Renal cortical epithelial cell (primary cell): Measurements from ENCODE around the gene GSS. TPM values are rescaled to one million over a fixed set of nuclear protein-coding genes. Genes with fewer than 3 reads are reported as not detected.
A peak's percentile ranks its signal among the peaks of the same experiment; 100 is the strongest.

Source experiments
- DNase-seq: peaks from one replicate; pipeline ENCODE4 v3.0.0-alpha.2; 2011; ENCODE audit warnings: low read depth
- total RNA-seq: library from RNA; depleted of rRNA; stranded (reverse); fragments of >200 nt; gene quantifications from 2 replicates; pipeline ENCODE4 v1.2.3, GENCODE V29; 2014

The GSS gene
- total RNA-seq, 1 donor from 2014 or later: 89.2 TPM

DNA sequence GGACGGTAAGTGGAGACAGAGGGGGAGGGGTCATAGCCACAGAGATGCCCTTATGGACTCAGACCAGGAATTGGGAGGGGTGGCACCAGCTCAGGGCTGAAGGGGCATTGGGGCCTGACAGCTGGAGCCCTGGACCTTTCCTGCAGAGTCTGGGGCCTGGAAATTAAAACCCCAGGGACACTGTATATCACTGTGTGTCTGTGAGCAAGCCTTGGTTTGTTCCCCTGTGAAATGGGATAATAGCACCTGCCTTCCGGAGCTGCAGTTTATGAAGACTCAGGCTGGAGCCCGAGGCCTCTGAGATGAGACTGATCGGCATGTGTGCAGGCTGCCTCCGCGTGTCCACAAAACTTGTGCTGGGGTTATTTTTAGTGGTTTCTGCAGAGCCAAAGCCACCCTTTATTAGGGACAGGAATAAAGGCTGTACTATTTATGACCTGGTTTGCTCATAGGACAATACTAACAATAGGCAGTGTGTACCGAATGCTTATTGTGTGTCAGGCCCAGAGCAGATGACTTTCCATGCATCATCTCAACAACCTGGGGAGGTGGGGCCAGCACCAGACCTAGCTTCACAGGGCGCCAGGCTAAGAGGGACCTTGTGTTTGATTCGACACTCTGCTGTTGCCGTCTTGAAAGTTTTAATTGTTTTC lies 22.6 kb upstream of the GSS start:
- DNase-seq: no peak

DNA sequence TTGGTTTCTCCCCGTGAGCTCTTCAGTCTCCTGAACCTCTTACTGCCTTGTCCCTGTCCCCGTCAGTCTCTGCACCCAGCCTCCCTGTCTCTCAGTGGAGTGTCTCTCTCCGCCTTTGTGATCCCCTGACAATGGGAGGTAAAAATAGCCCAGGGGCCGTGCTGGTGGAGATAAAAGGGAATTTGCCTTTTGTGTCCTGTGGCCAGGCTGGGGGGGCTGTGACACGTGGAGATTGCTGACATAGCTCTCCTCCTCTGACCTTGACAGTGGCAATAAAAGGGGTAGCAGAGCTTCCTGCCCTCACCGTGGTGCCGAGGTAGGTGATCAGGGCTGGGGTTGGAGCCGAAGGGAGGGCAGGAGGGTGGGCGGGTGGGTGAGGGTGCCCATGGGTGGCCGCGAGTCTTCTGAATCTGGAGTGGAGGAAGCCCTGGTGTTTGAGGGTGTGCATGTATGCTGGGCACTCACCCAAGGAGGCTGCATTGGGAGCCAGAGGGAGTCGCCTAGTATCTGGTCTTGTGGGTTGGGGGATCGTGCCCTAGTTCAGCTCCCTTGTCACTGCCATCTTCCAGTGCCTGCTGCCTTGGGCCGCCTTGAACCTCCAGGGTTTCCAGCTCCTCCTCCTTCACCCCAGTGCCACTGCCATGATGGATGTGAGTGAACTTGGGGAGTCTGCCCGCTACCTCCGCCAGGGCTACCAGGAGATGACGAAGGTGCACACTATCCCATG lies 21.9 kb upstream of the GSS start:
- no peak for DNase-seq

DNA sequence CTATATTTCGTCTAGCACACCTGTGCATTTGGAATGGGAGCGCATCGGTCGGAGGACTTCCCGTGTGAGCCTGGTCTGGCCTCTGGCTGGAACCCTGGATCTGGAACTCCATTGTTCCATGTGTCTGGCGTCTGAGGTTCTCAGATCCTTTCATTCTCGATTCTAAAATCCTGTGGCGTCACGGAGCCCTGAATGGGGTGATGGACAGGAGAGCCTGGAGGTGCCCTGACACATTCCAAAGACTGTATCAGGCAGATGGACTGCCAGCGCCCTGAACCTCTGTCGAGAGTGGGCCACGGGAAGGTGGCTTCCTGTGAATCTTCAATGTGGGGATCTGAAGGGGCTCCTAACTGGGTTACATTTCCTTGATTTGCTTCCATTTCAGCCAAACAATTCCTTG lies 20.7 kb upstream of the GSS start:
- no peak for DNase-seq

DNA sequence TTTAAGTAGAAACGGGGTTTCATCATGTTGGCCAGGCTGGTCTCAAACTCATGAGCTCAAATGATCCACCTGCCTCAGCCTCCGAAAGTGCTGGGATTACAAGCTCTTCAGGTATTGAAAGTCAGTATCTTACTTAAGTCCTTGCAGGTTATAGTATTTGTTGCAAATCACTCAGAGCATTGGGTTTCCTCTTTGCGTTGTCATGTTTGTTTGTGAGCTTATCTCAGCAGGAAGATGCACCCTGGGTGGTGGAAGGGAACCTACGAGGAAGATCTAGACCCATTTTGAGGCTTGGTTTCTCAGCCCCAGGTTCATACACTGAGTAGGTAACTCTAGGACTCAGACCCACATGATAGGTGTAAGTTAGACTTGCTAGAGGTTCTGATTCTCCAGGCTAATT lies 18.6 kb upstream of the GSS start:
- no peak for DNase-seq

DNA sequence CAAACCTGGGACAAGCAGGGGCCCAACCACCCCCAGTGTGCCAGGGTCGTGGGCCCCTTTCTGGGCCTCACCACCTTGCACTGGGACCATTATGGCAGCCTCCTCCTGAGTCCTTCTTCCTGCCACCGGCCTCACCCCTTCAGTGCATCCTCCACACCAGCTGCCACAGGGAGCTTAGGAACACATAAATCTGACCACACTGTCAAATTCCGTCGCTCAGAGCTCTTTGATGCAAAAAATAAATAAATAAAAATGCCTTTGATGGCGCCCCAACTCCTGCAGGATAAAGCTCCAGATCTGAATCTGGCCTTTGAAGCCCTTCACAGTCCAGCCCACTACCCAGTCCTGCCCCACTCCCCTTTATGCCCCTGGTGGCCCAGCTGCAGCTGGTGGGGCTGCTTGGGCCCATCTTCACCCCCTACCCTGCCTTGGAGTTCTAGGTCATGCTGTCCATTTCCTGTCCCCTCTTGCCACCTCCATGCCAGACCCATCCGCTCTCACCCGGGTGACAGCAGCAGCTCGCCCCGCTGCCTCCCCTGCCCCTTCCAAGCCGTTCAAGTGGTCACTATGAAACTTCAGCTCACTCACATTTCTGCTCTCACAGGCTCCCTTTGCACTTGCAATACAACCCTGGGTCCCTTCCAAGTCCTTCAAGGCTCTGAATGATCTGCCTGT lies 16.1 kb upstream of the GSS start:
- DNase-seq: no peak

DNA sequence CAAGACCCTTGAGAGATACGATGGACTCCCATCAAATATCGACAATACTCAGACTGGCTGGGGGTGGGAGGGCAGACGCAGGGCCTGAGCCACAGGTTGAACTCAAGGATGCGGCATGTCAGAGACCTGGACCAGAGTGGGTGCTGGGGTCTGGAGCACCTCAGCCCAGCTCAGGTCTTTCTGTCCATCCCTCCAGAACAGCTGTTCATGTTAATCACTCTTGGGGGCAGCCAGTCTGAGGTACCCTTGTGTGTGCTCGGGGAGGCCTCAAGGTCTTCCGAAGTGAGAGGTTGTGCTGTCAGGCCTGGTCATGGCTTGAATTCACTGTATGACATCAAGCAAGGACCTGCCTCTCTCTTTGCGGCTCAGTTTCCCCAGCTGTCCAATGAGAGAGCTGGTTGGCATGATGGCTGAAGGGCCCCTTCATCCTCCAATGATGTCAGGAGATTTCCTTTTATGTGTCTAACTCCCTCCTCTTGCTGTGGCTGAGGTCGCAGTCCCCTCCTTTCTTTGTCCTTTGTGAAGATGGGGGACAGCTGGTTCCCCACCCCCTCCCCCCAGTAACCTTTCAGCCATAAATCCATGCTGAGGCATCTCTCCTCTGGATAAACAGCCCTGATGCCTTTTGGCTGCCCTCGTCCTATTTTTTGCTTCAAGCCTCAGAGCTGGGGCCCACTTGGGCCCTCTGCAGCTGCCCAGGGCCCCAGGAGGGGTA lies 15.4 kb upstream of the GSS start:
- no peak for DNase-seq

DNA sequence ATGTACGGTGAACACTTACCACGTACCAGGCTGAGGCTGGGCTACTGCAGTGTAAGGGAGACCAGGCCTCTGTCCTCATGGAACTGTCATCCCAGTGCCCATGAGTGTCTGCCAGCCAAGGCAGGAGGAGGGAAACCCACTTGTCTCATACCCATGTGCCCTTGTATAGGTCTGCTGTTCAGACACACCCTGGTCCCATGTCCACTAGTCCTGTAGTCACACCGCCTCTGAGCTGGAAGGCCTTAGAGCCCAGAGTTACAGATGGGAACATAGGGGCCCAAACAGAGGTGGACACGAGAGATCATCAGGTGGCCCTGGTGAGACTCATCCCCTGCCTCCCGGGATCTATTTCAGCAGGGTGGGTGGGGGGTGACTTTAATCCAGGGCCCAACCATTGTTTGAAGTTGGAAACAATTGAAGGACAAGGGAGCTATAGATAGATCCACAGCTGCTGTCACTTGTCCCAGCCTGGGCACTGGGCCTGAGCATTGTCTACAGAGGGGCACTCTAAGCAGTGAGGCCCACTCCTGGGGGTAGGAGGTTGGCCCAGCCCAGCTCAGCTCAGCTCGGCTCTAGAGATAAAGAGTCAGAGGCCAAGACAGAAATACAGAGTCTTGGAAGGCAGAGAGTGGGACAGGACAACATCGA lies 14.7 kb upstream of the GSS start:
- no peak for DNase-seq

DNA sequence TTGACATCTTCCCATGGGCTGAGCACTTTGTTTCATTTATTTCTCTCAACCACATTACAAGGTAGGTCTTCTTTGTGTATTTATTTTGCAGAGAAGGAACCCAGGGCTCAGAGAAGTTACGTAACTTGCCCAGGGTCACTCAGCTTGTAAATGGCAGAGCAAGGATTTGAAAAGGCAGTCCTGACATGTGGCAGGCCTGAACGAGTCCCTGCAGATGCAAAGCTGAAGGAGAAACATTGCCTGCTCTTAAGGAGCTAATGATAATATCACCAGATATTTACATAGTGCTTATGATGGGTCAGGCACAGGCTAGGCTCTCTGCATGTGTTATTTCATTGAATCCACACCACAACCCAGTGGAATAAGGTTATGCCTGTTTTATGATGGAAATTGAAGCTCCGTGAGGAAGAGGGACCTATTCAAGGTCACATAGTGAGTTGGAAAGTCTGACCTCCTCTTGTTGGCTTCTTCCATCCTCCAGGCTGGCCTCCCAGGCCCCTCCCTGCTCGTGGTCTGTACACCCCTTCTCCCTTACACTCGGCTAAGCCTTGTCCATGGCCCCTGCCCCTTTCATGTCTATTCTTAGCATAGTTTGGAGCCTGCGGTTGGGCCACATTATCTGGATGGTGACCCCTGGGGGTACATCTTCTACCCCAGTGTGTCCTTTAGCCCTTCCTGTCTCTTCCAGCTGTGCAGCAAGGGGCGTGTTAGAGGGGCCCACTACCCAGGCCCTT lies 12.6 kb upstream of the GSS start:
- DNase-seq: no peak

DNA sequence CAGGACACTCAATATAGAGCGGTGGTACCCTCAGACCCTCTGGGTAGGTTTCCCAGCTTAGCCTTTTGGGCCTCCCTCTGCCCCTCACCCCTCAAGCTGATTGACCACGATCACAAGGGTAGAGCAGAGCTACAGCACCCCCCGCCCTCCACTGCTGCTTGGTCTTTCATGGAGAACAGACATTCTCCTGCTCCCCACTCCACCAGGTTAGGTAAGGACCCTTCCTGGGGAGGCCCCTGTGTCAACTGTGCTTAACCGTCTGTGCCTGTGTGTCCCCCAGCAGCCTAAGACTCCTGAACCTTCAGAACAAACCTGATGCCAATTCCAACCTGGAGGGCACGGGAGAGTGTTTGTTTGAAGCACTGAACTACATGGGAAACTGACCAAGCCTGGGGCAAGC lies 11.8 kb upstream of the GSS start:
- no peak for DNase-seq

DNA sequence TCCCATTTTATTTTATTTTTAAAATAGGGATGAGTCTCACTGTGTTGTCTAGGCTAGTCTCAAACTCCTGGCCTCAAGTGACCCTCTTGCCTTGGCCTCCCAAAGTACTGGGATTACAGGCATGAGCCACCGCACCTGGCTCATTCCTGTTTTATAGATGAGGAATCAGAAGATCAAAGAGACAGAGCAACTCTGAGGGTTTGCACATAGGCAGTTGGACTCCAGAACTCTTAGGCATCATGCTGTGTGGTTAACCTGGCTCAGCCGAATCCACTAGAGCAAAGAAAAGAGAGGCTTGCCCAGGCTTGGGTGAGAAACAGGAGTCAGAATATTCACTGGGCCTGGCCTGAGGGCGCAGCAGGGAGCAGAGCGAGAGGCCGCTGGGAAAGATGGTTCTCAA lies 9.4 kb upstream of the GSS start:
- no peak for DNase-seq

DNA sequence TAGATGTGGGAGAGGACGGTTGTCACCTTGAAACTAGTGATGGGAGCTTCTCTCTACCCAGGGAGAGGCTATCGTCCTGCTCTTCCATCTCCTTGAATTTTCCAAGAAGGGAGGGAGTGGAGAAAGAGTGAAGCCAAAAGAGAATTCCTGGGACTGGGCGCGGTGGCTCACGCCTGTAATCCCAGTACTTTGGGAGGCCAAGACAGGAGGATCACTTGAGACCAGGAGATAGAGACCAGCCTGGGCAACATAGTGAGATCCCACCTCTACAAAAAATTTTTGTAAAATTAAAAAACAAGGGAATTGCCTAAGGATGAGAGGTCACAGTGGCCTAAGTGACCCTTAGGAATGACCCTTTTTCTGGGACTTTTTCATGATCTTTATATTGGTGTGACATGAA lies 8.9 kb upstream of the GSS start:
- no peak for DNase-seq

DNA sequence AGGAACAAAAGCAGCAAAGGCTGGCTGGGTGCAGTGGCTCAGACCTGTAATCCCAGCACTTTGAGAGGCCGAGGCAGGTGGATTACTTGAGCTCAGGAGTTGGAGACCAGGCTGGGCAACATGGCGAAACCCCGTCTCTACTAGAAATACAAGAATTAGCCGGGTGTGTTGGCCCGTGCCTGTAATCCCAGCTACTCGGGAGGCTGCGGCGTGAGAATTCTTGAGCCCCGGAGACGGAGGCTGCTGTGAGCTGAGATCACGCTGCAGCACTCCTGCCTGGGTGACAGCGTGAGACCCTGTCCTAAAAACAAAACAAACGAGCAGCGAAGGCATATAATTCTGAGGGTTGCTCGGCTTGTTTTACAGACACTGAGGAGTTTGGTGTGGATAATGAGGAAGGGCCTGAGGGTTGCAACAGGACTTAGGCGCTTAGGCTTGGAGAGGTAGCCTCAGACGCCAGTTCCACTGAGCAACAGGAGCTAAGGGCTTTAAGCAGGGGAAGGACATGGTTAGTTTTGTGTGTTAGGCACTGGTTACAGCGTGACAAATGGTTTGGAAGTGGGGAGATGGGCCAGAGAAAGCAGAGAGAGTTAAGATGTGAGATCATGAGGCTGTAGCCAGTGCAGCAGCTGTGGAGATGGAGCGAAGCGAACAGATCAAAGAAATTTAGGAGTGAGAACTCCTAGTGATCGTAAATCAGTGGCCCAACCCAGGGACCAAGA lies 1.3 kb upstream of the GSS start:
- DNase-seq: no peak

DNA sequence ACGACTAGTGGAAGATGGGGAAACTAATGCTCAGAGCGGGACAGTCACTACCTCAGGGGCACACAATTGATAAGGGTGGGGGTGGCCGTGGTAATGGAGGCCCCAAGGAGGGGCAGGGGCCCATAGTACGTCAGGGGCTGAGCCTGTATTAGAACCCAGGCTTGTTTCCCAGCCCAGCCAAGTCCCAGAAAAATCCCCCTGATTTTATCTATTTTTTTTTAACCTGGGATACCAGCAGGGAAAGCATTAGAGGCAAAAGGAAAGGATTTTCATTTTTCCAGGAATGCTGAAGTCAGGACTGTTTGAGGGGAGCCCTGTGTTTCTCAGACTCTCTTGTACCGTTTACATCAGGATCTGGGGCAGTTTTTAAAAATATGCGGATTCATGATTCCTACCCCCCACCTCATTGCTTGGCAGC lies 444 bp upstream of the GSS start:
- DNase-seq: no peak

DNA sequence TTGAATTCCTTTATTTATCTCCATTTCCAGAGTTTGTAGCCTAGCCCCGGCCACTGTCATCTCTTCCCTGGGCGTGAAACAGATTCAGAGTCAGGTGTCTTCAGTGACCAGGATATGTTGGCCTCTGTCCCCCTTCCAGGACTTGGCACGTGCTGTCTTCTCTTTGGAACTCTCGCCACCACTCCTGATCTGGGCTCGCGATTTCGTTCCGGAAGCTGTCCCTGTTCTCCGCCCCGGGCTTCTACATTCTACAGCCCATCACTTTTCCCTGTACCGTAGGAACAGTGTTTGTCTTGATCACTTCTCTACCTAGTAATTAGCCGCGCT lies 739 bp downstream of the GSS start:
- no peak for DNase-seq

DNA sequence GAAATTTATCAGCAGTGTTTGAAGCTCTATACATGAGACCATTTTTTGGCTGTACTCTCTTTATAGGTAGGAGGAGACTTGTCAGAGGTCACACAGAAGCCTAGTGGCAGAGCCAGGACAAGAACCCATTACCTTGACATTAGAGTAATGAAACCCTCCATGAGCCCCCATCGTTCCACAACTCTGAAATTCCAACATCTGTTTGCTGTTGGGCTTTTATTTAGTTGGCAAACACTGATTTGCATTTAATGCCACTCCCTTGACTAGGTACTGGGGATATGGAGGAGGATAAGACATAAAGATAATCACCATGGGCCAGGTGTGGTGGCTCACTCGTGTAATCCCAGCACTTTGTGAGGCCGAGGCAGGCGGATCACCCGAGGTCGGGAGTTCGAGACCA lies 1.6 kb downstream of the GSS start:
- DNase-seq: no peak

DNA sequence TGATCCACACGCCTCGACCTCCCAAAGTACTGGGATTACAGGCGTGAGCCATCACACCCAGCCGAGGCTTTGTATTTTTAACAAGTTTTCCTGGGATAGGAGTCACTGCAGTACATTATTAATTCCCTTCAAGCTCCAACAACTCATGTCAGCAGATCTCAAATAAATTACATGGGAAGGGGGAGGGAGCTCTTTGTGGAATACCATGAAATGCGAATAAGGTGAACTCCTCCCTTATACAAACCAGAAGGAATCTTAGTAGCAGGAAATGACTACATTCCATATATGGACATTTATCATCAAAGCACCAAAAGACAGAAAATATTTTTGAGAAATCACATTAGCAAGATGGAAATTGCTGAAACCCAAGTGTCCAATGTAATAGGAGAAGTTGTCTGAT lies 2.9 kb downstream of the GSS start:
- DNase-seq: peak; percentile 88

DNA sequence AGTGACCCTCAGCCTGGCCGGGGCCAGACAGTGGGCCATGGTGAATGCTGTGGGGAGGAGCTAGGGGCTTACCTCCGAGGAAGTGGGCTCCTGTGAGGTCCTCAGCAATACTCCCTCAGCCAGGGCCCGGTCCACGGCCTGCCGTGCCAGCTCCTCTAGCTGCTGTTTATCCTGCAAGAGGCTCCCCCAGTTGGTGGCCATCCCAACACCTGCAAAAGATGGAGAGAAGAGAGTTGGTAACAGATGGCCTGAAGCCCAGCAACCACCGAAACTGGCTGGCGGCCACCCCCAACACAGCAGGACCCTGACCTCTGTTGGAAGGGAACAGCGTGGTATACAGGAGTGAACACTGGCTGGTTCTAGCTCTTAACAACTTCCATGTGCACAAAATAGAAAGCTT lies 4.0 kb downstream of the GSS start:
- no peak for DNase-seq

DNA sequence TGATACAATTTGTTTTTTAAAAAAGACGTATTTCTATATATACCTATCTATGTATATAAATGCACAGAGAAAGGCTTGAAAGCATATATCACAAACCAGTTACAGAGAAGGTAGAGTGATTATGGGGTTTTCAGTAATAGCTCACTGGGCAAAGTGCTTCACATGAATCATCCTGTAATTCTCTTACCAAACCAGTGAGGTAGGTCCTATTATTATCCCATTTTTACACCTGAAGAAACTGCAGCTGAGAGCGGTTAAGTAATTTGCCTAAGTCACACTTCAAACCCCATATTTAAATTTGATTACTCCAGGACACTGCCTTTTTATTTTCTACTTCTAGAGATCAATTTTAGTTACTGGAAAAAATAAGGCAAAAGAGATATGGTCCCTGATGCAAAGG lies 4.4 kb downstream of the GSS start:
- DNase-seq: peak; percentile 71

DNA sequence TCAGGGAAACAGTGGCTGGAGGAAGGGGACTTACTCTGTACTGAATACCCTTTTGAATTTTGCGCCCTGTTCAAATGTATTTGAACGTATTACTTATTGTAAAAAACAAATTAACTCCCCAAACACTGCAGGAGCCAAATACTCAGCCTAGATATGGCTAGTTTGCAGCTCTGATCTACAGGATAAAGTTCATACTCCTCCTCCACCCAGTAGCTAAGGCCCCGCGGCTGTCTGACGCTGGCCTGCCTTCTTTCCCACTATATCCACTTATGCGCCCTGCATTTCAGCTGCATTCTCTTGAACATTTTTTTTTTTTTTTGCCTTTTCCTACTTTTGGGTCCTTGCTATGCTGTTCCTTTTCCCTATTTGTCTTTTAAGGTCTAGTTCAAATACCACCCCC lies 6.5 kb downstream of the GSS start:
- DNase-seq: no peak

DNA sequence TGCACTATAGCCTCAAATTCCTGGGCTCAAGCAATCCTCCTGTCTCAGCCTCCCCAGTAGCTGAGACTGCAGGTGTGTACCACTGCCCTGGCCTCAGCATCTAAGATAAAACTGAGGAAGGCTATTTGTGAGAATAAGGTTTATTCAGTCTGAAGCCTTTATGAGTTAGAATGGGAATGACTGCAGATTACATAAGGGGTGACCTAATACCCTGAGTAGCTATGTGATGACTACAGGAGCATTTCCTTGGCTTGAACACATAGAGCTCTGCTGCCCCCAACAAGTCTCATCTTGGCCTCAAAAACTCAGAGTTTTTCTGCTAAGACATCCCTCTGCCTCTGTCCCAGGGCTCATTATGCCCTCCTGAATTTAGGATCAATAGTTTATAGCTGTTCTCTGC lies 7.6 kb downstream of the GSS start:
- peak; percentile 79 for DNase-seq

DNA sequence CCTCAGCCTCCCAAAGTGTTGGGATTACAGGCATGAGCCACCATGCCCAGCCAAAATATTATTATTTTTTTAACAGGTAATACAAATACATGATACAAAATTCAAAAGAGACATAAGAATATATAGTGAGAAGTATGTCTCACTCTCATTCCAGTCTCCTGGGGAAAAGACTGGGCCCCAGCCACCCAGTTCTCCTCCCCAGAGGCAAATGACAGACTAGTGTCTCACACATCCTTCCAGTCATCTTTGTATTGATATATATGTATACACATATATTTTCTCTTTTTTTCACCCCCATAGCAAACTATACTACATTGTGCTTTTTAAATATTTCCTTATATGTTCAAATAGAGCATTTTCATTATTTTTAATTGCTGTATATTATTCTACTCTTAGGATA lies 8.3 kb downstream of the GSS start:
- no peak for DNase-seq
